ENCODE measurements around the gene PTPN3. TPM values are rescaled to one million over a fixed set of nuclear protein-coding genes. Genes with fewer than 3 reads are reported as not detected.
"Not testable (repeated sequence)": the region's sequence is repeated elsewhere in the genome, so short reads cannot be mapped to it uniquely, and the experiment has no call there.

Gene PTPN3
- total and polyA plus RNA-seq, 9 of the 15 experiments (the other 6 are each of a cell fraction or from before 2014, with no cell fraction given), result 0.02 TPM; not detected in 8

GRCh38 chr9:109544954-109545353, 46.8 kb upstream of the PTPN3 start:
- WGBS (ENCODE audit: insufficient coverage, low coverage, missing lambda C conversion rate), result 0% methylated on average over 1 of the region's 1 CpG
- FAIRE-seq, result not testable (repeated sequence)

DNA sequence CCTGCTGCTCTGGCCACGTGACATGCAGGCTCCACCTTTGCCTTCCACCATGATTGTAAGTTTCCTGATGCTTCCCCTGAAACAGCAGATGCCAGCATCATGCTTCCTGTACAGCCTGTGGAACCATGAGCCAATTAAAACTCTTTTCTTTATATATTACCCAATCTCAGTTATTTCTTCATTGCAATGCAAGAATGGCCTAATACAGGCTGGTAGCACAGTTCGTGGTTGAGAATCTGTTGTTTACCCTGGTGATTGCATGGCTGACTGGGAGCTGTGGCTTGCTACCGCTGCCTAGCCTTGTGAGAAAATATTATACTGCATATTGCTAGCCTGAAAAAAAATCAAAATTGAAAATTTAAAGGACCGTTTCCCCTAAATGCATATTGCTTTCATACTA, 44.8 kb upstream of the PTPN3 start:
- no peaks in the 10 kb centered on the region for H3K27me3 ChIP-seq (ENCODE audit: control insufficient read depth in 2 of 2, insufficient read depth in 2 of 2, low read length in 2 of 2)
- CTCF ChIA-PET (ENCODE audit: low intra/inter-chr PET ratio), result no interaction called here
- H4K20me1 ChIP-seq (replicated peaks; ENCODE audit: control insufficient read depth, insufficient read depth, low read length), result no peaks in the 10 kb centered on the region
- H3K36me3 ChIP-seq (ENCODE audit: control insufficient read depth, insufficient read depth, low read length), result no peaks in the 10 kb centered on the region
- no peaks in the 10 kb centered on the region for H3K79me2 ChIP-seq (ENCODE audit: control insufficient read depth, insufficient read depth, low read length)
- POLR2A ChIA-PET, result no interaction called here
- intact Hi-C loops (cut with micrococcal nuclease) (no loop called here), in situ Hi-C loops (cut with MboI) (no loop called here)
- H3K4me1 ChIP-seq (replicated peaks in 1 of 2; ENCODE audit: control insufficient read depth in 2 of 2, insufficient read depth in 2 of 2, low read length in 2 of 2), result no peaks in the 10 kb centered on the region
- H3K27ac ChIP-seq (ENCODE audit: extremely low read depth, low read depth, low read length), result no peak overlapping the region
- DNase-seq (ENCODE audit: extremely low read depth in 1 of 4, low spot score in 3 of 4) (no peak), ATAC-seq (no peak), FAIRE-seq (no peak)
- TF ChIP-seq RAD51 (IDR thresholded peaks at IDR 0.05; ENCODE audit: borderline replicate concordance, low read depth), result peak; percentile 35; the same call in 1 of the 2 replicates
- no peak for TF ChIP-seq ZNF133 (CRISPR knock-in tag; IDR thresholded peaks at IDR 0.05)
- no peaks in the 10 kb centered on the region for H3K9me3 ChIP-seq (replicated peaks; ENCODE audit: control insufficient read depth, insufficient read depth, low read depth, low read length)
- no peaks in the 10 kb centered on the region for H3K9me1 ChIP-seq (ENCODE audit: control insufficient read depth, insufficient read depth, low read length)
- WGBS (ENCODE audit: insufficient coverage, low coverage, missing lambda C conversion rate), result 0% methylated on average over 4 of the region's 4 CpGs
- H3K4me2 ChIP-seq (ENCODE audit: insufficient read depth, low read length), result no peak overlapping the region
- BruUV-seq (replicated peaks), result no TSS peak
- H3K9ac ChIP-seq (ENCODE audit: insufficient read depth in 1 of 2, low read depth in 2 of 2, low read length in 2 of 2), result no peak overlapping the region
- H2AFZ ChIP-seq (ENCODE audit: low read depth, low read length), result no peak overlapping the region
- H3K4me3 ChIP-seq, result no peak overlapping the region

More at GRCh38 chr9:109544954-109545353, 46.8 kb upstream of the PTPN3 start:
- intact Hi-C loops (cut with micrococcal nuclease); H3K36me3 ChIP-seq (ENCODE audit: control insufficient read depth, insufficient read depth, low read length); H3K79me2 ChIP-seq (ENCODE audit: control insufficient read depth, insufficient read depth, low read length); BruUV-seq (replicated peaks); H3K9me3 ChIP-seq (replicated peaks; ENCODE audit: control insufficient read depth, insufficient read depth, low read depth, low read length); H3K9me1 ChIP-seq (ENCODE audit: control insufficient read depth, insufficient read depth, low read length); DNase-seq (ENCODE audit: extremely low read depth in 1 of 4, low spot score in 3 of 4); POLR2A ChIA-PET; in situ Hi-C loops (cut with MboI); CTCF ChIA-PET (ENCODE audit: low intra/inter-chr PET ratio); H3K4me1 ChIP-seq (replicated peaks in 1 of 2; ENCODE audit: control insufficient read depth in 2 of 2, insufficient read depth in 2 of 2, low read length in 2 of 2); H3K4me2 ChIP-seq (ENCODE audit: insufficient read depth, low read length); H2AFZ ChIP-seq (ENCODE audit: low read depth, low read length); H4K20me1 ChIP-seq (replicated peaks; ENCODE audit: control insufficient read depth, insufficient read depth, low read length); H3K27me3 ChIP-seq (ENCODE audit: control insufficient read depth in 2 of 2, insufficient read depth in 2 of 2, low read length in 2 of 2); H3K9ac ChIP-seq (ENCODE audit: insufficient read depth in 1 of 2, low read depth in 2 of 2, low read length in 2 of 2); H3K4me3 ChIP-seq; ATAC-seq; H3K27ac ChIP-seq (ENCODE audit: extremely low read depth, low read depth, low read length): not testable (repeated sequence)
- peak; percentile 44; the same call in 1 of the 2 replicates for TF ChIP-seq ZNF354B (CRISPR knock-in tag; IDR thresholded peaks at IDR 0.05)
- peak; percentile 93 for TF ChIP-seq ZNF507 (tag; conservative IDR thresholded peaks at IDR 0.05)
